ENCODE results near the gene CAMSAP1.

The CAMSAP1 gene

GRCh38 chr9:135774239-135774747, 133.1 kb downstream of the CAMSAP1 start:
- no peak for DNase-seq (ENCODE audit: low read depth)

- no peak for DNase-seq (ENCODE audit: low read depth)
Observed at GRCh38 chr9:135773530-135774238, 133.7 kb downstream of the CAMSAP1 start.

- no peak for DNase-seq (ENCODE audit: low read depth)
Observed at GRCh38 chr9:135772702-135773493, 134.4 kb downstream of the CAMSAP1 start.

GRCh38 chr9:135772056-135772646, 135.2 kb downstream of the CAMSAP1 start:
- DNase-seq (ENCODE audit: low read depth), result no peak

GRCh38 chr9:135771401-135772051, 135.8 kb downstream of the CAMSAP1 start:
- DNase-seq (ENCODE audit: low read depth), result no peak

GRCh38 chr9:135770771-135771170, 136.6 kb downstream of the CAMSAP1 start:
- DNase-seq (ENCODE audit: low read depth), result no peak

- no peak for DNase-seq (ENCODE audit: low read depth)
Observed at GRCh38 chr9:135770203-135770535, 137.2 kb downstream of the CAMSAP1 start.

- DNase-seq (ENCODE audit: low read depth), result no peak
Observed at GRCh38 chr9:135769489-135770202, 137.7 kb downstream of the CAMSAP1 start.

- no peak for DNase-seq (ENCODE audit: low read depth)
Observed at GRCh38 chr9:135768516-135769218, 138.7 kb downstream of the CAMSAP1 start.

GRCh38 chr9:135766707-135767106, 140.6 kb downstream of the CAMSAP1 start:
- no peak for DNase-seq (ENCODE audit: low read depth)

GRCh38 chr9:135766251-135766650, 141.1 kb downstream of the CAMSAP1 start:
- no peak for DNase-seq (ENCODE audit: low read depth)

- DNase-seq (ENCODE audit: low read depth), result no peak
Observed at GRCh38 chr9:135765416-135765815, 141.9 kb downstream of the CAMSAP1 start.

- DNase-seq (ENCODE audit: low read depth), result no peak
Observed at GRCh38 chr9:135764731-135765130, 142.6 kb downstream of the CAMSAP1 start.

- no peak for DNase-seq (ENCODE audit: low read depth)
Observed at GRCh38 chr9:135763716-135764446, 143.5 kb downstream of the CAMSAP1 start.

GRCh38 chr9:135762921-135763320, 144.4 kb downstream of the CAMSAP1 start:
- DNase-seq (ENCODE audit: low read depth), result no peak

- DNase-seq (ENCODE audit: low read depth), result no peak
Observed at GRCh38 chr9:135761845-135762168, 145.5 kb downstream of the CAMSAP1 start.

- DNase-seq (ENCODE audit: low read depth), result no peak
Observed at GRCh38 chr9:135761150-135761844, 146.0 kb downstream of the CAMSAP1 start.

GRCh38 chr9:135760465-135760864, 146.9 kb downstream of the CAMSAP1 start:
- no peak for DNase-seq (ENCODE audit: low read depth)

GRCh38 chr9:135759676-135760300, 147.6 kb downstream of the CAMSAP1 start:
- no peak for DNase-seq (ENCODE audit: low read depth)

GRCh38 chr9:135758870-135759269, 148.5 kb downstream of the CAMSAP1 start:
- DNase-seq (ENCODE audit: low read depth), result no peak

All from EH (cell line).